GM21786 (cell line): ENCODE data around the gene CYB5RL.

ENCODE experiments used
- ATAC-seq: cut with Tn5 transposase; IDR thresholded peaks from one replicate; pipeline ENCODE4 v1.9.1; 2021; ENCODE audit not compliant: unreplicated experiment

Gene CYB5RL

GRCh38 chr1:54160351-54160750, 39.5 kb downstream of the CYB5RL start:
- ATAC-seq: no peak

- ATAC-seq: no peak
Measured at GRCh38 chr1:54159733-54160316, 40.0 kb downstream of the CYB5RL start.

- no peak for ATAC-seq
Measured at GRCh38 chr1:54158071-54158470, 41.8 kb downstream of the CYB5RL start.

GRCh38 chr1:54157401-54157800, 42.4 kb downstream of the CYB5RL start:
- ATAC-seq: no peak

GRCh38 chr1:54156986-54157385, 42.8 kb downstream of the CYB5RL start:
- ATAC-seq: no peak

GRCh38 chr1:54156201-54156600, 43.6 kb downstream of the CYB5RL start:
- ATAC-seq: no peak

GRCh38 chr1:54153535-54154439, 46.0 kb downstream of the CYB5RL start:
- no peak for ATAC-seq

- no peak for ATAC-seq
Measured at GRCh38 chr1:54152696-54153095, 47.1 kb downstream of the CYB5RL start, which contains the start of gene CDCP2. Gene CDCP2, minus strand, starts transcription at chr1:54153000. Its CDS starts 78 bp downstream, at chr1:54152922.

- no peak for ATAC-seq
Measured at GRCh38 chr1:54151013-54151412, 48.8 kb downstream of the CYB5RL start.
